AG09319 (cell line): ENCODE measurements around the gene MEF2A.

Experiments used
- DNase-seq: peaks from one replicate; pipeline ENCODE4 v3.0.0-alpha.2; 2010; ENCODE audit warnings: low read depth; ENCODE audit errors: extremely low read depth
- TF ChIP-seq, protein P1 (sequence below): IDR thresholded peaks from 2 replicates; pipeline ENCODE4 v1.5.1; 2011; ENCODE audit warnings: low read depth, mild to moderate bottlenecking, inconsistent platforms, low read length, moderate library complexity

The MEF2A gene

DNA sequence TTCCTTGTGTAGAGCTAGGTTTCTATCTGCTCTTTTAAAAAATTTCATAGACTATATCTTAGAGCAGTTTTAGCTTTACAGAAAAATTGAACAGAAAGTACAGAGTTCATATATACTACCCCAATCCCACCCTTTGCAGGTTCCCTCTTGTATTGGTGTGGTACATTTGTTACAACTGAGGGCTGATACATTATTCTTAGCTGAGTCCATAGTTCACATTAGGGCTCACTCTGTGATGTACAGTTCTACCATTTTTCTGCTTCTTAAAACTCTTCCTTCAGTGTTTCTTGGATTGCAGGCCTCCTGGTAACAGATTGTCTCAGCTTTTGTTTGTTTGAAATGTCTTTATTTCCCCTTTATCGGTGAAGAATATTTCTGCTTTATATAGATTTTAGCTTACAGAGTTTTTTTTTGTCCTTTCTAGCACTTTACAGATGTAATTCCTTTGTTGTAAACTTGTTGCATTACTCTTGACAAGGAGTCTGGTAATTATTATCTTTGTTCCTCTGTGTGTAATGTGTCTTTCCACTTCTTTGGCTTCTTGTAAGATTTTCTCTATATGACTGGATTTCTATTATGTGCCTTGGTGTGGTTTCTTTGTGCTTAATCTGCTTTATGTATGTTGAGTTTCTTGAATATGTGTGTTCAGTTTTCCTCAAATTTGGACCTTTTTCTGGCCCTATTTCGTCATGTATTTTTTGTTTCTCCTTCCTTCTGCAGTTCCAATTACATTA lies 25.3 kb downstream of the MEF2A start:
- DNase-seq = no peak
- TF ChIP-seq, protein P1, sequence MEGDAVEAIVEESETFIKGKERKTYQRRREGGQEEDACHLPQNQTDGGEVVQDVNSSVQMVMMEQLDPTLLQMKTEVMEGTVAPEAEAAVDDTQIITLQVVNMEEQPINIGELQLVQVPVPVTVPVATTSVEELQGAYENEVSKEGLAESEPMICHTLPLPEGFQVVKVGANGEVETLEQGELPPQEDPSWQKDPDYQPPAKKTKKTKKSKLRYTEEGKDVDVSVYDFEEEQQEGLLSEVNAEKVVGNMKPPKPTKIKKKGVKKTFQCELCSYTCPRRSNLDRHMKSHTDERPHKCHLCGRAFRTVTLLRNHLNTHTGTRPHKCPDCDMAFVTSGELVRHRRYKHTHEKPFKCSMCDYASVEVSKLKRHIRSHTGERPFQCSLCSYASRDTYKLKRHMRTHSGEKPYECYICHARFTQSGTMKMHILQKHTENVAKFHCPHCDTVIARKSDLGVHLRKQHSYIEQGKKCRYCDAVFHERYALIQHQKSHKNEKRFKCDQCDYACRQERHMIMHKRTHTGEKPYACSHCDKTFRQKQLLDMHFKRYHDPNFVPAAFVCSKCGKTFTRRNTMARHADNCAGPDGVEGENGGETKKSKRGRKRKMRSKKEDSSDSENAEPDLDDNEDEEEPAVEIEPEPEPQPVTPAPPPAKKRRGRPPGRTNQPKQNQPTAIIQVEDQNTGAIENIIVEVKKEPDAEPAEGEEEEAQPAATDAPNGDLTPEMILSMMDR = no peak

DNA sequence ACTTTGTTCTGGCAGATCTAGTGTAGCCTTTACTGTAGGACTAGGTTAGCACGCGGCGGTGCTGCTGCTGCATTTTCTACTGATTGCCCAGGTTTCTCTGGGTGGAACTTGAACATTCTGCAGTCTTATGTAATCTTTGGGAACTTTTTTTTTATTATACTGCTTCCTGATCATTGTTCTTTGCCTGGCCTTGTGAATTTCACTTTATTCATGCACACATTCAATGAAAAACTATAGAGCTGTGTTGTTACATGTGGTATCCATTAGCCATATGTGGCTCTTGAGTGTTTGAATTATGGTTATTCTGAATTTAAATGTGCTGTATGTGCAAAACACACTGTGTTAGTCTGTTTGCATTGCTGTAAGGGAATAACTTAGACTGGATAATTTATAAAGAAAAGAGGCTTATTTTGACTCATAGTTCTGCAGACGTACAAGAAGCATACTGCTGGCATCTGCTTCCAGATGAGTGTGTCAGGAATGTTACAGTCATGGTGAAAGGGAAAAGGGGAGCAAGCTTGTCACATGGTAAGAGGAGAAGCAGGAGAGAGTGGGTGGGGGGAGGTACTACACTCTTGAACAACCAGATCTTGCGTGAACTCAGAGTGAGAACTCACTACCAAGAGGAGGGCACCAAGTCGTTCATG lies 26.5 kb downstream of the MEF2A start:
- TF ChIP-seq, protein P1 = no peak
- no peak for DNase-seq

DNA sequence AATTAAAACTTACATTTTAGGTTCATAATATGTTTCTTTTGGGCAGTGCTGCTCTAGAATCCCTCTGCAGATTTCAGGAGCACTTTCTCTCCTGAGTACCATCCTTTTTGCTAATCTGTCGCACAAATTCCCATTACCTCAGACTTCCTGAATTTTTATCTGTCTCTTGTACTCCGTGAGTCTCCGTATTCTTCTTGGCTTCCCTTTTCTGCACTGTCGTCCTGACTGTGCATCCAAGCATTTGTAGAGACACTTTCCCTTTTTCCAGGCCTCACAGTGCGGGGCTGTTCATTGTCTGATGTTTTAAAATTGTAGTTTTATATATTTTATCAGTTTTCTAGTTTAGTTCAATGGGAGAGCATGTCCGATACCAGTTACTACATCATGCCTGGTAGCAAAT lies 27.3 kb downstream of the MEF2A start:
- no peak for DNase-seq
- TF ChIP-seq, protein P1 = no peak

DNA sequence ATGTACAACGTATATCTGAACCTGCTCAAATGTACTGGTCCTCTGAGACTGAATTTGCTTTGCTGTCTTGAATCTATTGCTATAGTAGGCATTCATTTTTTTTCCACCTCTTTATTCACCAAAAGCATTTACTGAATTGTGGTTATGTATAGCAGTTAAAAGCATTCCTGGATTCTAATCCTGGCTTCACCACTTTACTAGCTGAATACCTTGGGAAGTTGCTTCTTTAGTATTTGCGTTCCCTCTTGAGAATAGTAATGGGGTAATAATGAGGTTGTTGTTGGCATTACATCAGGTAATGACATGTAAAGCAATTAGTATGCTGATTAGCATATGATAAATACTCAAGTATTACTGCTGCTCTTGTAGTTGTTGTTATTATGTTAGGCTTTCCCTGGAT lies 29.1 kb downstream of the MEF2A start:
- DNase-seq = no peak
- TF ChIP-seq, protein P1 = no peak

DNA sequence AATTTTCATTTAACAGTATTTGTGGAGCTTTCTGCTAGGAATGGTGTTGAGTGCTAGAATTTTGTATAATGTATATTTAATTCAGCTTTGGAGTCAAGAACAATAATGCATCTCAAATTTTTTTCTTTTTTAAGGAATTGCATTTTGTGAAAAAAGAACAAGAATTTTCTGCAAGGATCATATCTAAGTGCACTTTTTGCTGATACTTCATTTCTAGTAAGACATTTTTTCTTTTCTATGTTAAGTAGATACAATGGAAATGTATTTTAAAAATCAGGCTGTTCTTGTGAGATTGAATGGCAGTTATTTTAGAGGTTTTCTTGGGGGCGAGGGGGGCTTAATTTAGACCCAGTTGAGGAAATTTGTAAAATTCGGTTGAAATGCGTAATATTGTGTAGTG lies 32.5 kb downstream of the MEF2A start:
- DNase-seq = no peak
- TF ChIP-seq, protein P1 = no peak

DNA sequence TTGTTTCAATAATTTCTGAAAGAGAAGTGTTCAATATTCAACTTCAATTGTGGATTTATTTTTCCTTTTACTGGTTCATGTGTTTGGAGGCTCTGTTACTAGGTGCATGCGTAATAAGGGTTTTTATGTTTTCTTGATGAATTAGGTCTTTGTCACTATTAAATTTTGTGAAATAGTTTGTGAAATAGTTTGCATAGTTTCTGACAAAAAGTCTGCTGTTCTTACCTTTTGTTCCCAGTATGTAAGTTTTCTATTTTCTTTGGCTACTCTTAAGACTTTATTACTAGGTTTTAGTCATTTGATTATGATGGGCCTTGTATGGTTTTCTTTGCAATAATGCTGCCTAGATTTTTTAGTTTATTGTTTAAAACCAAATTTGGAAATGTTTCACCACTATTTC lies 38.0 kb downstream of the MEF2A start:
- DNase-seq = no peak
- TF ChIP-seq, protein P1 = no peak

DNA sequence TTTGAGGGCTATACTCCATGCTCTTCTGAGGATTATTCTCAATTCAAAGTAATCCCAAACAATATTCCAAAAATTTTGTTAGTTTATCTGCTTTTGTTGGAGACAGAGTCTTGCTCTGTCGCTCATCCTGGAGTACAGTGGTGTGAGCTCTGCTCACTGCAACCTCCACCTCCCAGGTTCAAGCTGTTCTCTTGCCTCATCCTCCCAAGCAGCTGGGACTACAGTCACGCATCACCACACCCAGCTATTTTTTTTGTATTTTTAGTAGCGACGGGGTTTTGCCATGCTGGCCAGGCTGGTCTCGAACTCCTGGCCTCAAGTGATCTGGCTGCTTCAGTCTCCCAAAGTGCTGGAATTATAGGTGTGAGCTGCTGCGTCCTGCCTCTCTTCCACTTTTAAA lies 39.1 kb downstream of the MEF2A start:
- TF ChIP-seq, protein P1 = no peak
- no peak for DNase-seq
